Epithelial cell of esophagus (primary cell): ENCODE results near the gene GLB1L2.
"Not testable (repeated sequence)": the region's sequence is repeated elsewhere in the genome, so short reads cannot be mapped to it uniquely, and the experiment has no call there.

Experiments used
- DNase-seq: peaks from one replicate; pipeline ENCODE4 v3.0.0; 2010; ENCODE audit warnings: low read depth
- H3K4me3 ChIP-seq: 2 replicates; pipeline ENCODE4 v1.5.1; 2011; ENCODE audit warnings: mild to moderate bottlenecking, low read length, control low read depth
- CTCF ChIP-seq: IDR thresholded peaks from 2 replicates; pipeline ENCODE4 v1.5.1; 2011; ENCODE audit warnings: low read depth, mild to moderate bottlenecking, low read length, control low read depth, inconsistent platforms; ENCODE audit not compliant: insufficient read depth; ENCODE audit errors: missing control alignments

GLB1L2 gene

DNA sequence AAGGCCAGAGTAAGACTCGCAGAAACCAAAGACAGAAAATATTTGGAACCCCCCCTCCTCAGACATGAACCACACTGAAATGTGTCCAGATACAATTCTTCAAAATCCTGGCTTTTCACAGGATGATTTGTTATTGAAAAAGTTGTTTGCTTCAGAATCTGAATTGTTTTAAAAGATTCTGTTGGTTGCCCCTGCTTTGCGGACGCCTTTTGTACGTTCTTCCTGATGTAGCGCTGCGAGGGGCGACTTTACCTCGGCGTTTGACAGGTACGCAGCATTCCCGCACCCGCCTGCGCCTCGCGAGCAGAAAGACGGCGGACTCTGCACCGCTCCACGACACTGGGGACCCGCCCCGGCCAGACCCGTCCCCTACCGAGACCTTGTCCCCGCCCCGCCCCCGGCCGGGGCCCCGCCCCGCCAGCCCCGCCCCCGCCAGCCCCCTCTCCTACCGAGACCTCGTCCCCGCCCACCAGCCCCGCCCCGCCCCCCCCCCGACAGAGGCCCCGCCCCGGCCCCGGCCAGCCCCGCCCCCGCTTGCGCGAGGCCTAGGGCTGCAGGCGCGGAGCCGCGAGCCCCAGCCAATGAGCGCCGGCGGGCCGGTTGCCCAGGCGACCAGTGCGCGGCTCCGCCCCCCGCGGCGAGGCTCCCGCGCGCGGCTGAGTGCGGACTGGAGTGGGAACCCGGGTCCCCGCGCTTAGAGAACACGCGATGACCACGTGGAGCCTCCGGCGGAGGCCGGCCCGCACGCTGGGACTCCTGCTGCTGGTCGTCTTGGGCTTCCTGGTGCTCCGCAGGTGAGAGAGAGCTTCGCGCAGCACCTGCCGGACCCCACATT, at the start of gene GLB1L2:
Gene GLB1L2, plus strand, starts transcription at position 635 of the 835 bp plus-strand sequence. Its CDS starts 74 bp downstream, at position 709.
- DNase-seq, result peak; percentile 73
- H3K4me3 ChIP-seq, result peak within 1 kb of the TSS; percentile 61
- no peak for TF ChIP-seq CTCF

DNA sequence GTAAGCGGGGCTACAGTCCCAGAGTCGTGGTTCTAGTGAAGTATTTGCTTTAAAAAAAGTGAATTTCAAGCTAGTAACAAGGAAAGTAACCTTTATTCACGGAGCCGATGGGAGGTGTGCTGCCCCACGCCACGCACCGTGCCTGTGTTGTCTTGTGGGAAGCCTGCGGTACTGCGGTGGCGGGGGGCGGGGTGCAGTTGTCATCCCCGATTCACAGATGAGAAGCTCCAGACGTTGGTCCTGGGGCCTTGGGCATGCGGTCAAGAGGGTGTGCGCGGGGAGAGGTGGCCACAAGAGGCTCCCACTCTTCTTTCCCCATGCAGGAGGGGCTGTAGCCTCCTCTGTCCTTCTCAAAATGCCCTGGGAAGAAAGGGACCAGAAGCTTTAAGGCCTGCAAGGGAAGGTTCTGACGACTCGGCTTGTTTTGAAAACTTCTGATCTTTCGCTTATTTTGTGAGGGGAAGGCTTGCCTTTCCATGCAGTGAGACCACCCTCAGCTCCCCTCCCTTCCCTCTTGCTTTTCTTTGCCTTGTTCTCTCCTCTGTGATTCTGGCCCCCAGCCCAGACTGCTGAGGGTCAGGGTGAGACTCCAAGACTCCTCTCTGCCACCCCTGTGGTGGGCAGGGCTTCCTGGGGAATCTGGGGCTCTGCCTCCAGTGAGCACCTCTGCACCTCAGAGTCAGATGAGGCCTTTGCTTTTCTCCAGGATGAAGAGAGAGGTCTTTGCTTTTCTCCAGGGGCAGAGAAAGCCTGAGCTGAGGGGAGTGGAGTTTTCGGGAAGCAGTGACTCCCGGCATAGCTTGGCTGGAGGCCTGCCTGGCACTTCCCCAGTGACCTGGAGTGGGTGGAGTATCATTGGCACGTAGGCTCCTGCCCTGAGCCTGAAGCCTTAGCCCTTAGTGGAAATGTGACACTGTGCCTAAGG, 49.4 kb upstream of the GLB1L2 start:
- no peak for DNase-seq
- TF ChIP-seq CTCF, result no peak

DNA sequence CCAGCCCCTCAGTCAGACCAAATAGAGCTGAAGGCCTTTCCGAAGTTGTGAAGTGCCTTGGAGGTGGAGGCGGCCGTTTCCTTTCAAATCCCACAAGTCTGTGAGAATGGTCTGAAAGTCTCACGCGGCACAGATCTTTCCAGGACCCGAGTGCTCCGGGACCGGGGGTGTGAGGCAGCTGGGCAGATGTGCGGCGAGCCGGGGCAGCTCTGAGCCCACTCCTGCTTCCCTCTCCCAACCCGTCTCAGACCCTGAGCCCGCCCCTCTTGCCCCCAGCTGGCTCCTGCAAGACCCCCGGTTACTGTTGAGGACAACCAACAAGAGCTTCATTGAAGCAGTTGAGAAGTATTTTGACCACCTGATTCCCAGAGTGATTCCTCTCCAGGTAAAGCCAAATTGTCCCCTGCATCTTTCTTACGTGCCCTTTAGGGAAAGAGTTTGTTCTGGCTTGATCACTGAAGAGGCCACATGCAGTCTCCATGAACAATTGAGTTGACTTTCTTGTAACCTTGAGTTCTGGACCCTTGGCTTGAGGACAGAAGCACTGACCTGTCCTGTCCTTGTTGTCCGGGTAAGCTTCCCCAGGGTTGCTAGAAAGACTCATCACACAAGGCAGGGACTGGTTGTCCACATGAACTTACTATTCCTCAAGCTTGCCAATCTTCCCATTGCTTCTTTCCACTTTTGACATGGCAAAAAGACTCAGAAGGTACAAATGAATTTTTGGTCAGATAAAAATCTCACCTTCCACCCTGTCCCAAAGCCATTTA, 48.1 kb upstream of the GLB1L2 start:
- no peak for DNase-seq
- H3K4me3 ChIP-seq, result no peak overlapping the region
- TF ChIP-seq CTCF, result no peak

More for the DNA sequence above, 49.4 kb upstream of the GLB1L2 start:
- no peak overlapping the region for H3K4me3 ChIP-seq

DNA sequence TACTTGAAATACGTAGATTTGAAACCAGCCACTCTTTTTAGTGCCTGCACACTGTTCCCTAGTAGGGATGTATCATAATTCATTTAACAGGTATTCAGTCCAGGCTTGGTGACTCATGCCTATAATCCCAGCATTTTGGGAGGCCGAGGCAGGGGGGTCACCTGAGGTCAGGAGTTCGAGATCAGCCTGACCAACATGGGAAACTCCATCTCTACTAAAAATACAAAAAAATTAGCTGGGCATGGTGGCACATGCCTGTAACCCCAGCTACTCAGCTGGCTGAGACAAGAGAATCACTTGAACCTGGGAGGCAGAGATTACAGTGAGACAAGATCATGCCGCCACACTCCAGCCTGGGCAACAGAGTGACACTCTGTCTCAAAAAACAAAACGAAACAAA, 47.4 kb upstream of the GLB1L2 start:
- not testable (repeated sequence) for DNase-seq, H3K4me3 ChIP-seq

DNA sequence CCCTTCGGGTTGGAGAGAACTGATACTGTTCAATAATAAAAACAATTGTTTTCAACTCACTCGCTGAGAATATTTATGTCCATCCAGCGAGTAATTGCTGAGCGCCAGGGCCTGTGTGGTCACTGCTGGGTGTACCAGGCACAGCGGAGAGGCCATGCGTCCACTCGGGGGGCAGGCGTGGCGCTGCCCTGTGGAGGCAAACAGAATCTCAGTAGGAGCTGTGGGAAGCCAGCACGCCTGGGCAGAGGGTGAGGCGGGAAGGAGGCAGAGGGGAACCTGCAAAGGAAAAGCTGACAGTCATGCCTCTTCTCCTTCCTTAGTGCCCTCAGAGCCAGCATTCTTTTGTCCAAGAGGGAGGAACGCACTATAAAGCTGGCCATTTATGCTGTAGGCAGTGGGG, 44.2 kb upstream of the GLB1L2 start:
- no peak for TF ChIP-seq CTCF
- no peak overlapping the region for H3K4me3 ChIP-seq
- no peak for DNase-seq

DNA sequence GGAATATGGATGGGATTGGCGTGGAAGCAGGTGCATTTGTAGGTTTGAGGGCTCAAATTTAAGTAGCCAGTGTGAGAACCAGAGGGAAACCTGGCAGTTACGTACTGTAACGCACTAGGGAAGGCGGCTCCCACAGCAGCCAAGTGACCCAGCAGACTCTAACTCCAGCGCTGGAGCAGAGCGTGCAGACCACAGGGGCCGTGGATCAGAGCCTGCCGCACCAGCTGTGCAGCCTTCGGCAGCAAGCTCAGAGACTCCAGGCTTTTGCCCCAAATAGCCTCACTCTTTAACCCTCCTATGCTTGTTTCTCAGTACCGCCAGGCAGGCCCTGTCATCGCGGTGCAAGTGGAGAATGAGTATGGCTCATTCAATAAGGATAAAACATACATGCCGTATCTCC, 43.3 kb upstream of the GLB1L2 start:
- no peak for TF ChIP-seq CTCF
- no peak for DNase-seq
- no peak overlapping the region for H3K4me3 ChIP-seq

- H3K4me3 ChIP-seq, result no peak overlapping the region
- TF ChIP-seq CTCF, result no peak
- no peak for DNase-seq
Measured at GRCh38 chr11:134289167-134289566, 42.6 kb upstream of the GLB1L2 start.
